Mesendoderm (in vitro differentiated cells): Measurements from ENCODE around the gene ZDHHC12. TPM values are rescaled to one million over a fixed set of nuclear protein-coding genes. Genes with fewer than 3 reads are reported as not detected.

Experiments used
- DNase-seq: peaks from one replicate; pipeline ENCODE4 v3.0.0; 2013
- H2AK5ac ChIP-seq: 2 replicates; pipeline ENCODE4 v1.6.1; 2013; ENCODE audit warnings: low read length, inconsistent platforms
- H2BK120ac ChIP-seq: 2 replicates; pipeline ENCODE4 v1.6.1; 2013; ENCODE audit warnings: low read depth, mild to moderate bottlenecking, low read length, moderate library complexity, mixed read lengths
- H2BK15ac ChIP-seq: replicated peaks from 2 replicates; pipeline ENCODE4 v1.6.1; 2013; ENCODE audit warnings: low read depth, mild to moderate bottlenecking, moderate library complexity
- H2BK5ac ChIP-seq: 2 replicates; pipeline ENCODE4 v1.6.1; 2013; ENCODE audit warnings: low read length, inconsistent platforms
- H3K18ac ChIP-seq: 2 replicates; pipeline ENCODE4 v1.6.1; 2013; ENCODE audit warnings: mild to moderate bottlenecking, low read length, mixed read lengths
- H3K23ac ChIP-seq: one replicate; pipeline ENCODE4 v1.6.1; 2013; ENCODE audit warnings: low read length
- H3K27ac ChIP-seq: 2 replicates; pipeline ENCODE4 v1.5.1; 2013; ENCODE audit warnings: low read depth, mild to moderate bottlenecking, inconsistent platforms, low read length, moderate library complexity
- H3K27me3 ChIP-seq: 2 replicates; pipeline ENCODE4 v1.6.1; 2013; ENCODE audit warnings: low read length, control low read depth, mild to moderate bottlenecking, inconsistent platforms; ENCODE audit not compliant: insufficient read depth, poor library complexity
- H3K36me3 ChIP-seq: 2 replicates; pipeline ENCODE4 v1.6.1; 2013; ENCODE audit warnings: low read length, inconsistent platforms; ENCODE audit not compliant: control insufficient read depth, insufficient read depth
- H3K4ac ChIP-seq: one replicate; pipeline ENCODE4 v1.6.1; 2013; ENCODE audit warnings: low read depth, mild to moderate bottlenecking, low read length, moderate library complexity
- H3K4me1 ChIP-seq: 2 replicates; pipeline ENCODE4 v1.6.1; 2013; ENCODE audit warnings: low read depth, low read length, inconsistent platforms; ENCODE audit not compliant: control insufficient read depth
- H3K4me2 ChIP-seq: 2 replicates; pipeline ENCODE4 v1.6.1; 2013; ENCODE audit warnings: low read length
- H3K4me3 ChIP-seq: 2 replicates; pipeline ENCODE4 v1.5.1; 2013; ENCODE audit warnings: mild to moderate bottlenecking, low read length
- H3K56ac ChIP-seq: one replicate; pipeline ENCODE4 v1.6.1; 2013; ENCODE audit warnings: low read length
- H3K79me1 ChIP-seq: 2 replicates; pipeline ENCODE4 v1.6.1; 2013; ENCODE audit warnings: low read length, inconsistent platforms
- H3K79me2 ChIP-seq: 2 replicates; pipeline ENCODE4 v1.6.1; 2013; ENCODE audit warnings: mild to moderate bottlenecking, low read length; ENCODE audit not compliant: control insufficient read depth, insufficient read depth
- H3K9ac ChIP-seq: 2 replicates; pipeline ENCODE4 v1.6.1; 2013; ENCODE audit warnings: low read length, inconsistent platforms
- H4K5ac ChIP-seq: one replicate; pipeline ENCODE4 v1.6.1; 2013; ENCODE audit warnings: low read length
- H4K8ac ChIP-seq: one replicate; pipeline ENCODE4 v1.6.1; 2013; ENCODE audit warnings: low read depth, mild to moderate bottlenecking, control low read depth, low read length, moderate library complexity
- WGBS: extraction: QIAGEN DNeasy Blood & Tissue Kit; methylation state at CpG from one replicate; pipeline ENCODE4 v1.1.7; 2013; ENCODE audit warnings: low lambda C conversion rate, missing lambda C conversion rate; ENCODE audit not compliant: insufficient coverage; ENCODE audit errors: extremely low coverage; 5-methylcytosine and 5-hydroxymethylcytosine counted together
- small RNA-seq: library from polyadenylated mRNA; stranded (forward); fragments of <200 nt; extraction: miRNeasy Mini kit (QIAGEN cat#:217004); gene quantifications from one replicate; pipeline ENCODE3, GENCODE V24; 2013; ENCODE audit not compliant: insufficient read depth

ZDHHC12 gene

DNA sequence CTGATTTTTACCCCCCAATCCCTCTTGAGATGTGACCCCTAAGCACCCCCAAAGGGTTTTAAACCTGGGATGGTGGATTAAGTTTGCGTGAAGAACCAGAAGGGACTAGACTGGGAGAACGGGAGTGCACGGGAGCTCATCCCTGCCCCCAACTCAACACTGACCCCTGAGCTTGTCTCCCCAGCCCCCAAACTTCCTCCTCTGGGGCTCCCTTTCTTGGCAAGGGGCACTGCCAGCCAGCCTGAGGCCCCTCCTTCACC, 39.9 kb downstream of the ZDHHC12 start:
- peaks cover 7% of the 10 kb centered on the region for H3K4me1 ChIP-seq
- H4K8ac ChIP-seq, result no peak overlapping the region
- H3K4me2 ChIP-seq, result peak overlapping the region; percentile 96
- H3K4ac ChIP-seq, result peak overlapping the region; percentile 76
- peaks cover 10% of the 10 kb centered on the region for H3K79me1 ChIP-seq
- H3K23ac ChIP-seq, result peak overlapping the region; percentile 50
- H3K36me3 ChIP-seq, result no peaks in the 10 kb centered on the region
- peak overlapping the region; percentile 94 for H2AK5ac ChIP-seq
- H3K27me3 ChIP-seq, result no peaks in the 10 kb centered on the region
- peak overlapping the region; percentile 89 for H3K4me3 ChIP-seq
- WGBS, result no CpG with 5 or more reads among the region's 3 CpGs
- H3K9ac ChIP-seq, result peak overlapping the region; percentile 96
- H2BK120ac ChIP-seq, result no peak overlapping the region
- no peak overlapping the region for H2BK15ac ChIP-seq
- H4K5ac ChIP-seq, result no peak overlapping the region
- H2BK5ac ChIP-seq, result peak overlapping the region; percentile 98
- peak overlapping the region; percentile 94 for H3K56ac ChIP-seq
- DNase-seq, result no peak
- peak overlapping the region; percentile 77 for H3K18ac ChIP-seq
- H3K79me2 ChIP-seq, result peaks cover 42% of the 10 kb centered on the region
- peak overlapping the region; percentile 91 for H3K27ac ChIP-seq

DNA sequence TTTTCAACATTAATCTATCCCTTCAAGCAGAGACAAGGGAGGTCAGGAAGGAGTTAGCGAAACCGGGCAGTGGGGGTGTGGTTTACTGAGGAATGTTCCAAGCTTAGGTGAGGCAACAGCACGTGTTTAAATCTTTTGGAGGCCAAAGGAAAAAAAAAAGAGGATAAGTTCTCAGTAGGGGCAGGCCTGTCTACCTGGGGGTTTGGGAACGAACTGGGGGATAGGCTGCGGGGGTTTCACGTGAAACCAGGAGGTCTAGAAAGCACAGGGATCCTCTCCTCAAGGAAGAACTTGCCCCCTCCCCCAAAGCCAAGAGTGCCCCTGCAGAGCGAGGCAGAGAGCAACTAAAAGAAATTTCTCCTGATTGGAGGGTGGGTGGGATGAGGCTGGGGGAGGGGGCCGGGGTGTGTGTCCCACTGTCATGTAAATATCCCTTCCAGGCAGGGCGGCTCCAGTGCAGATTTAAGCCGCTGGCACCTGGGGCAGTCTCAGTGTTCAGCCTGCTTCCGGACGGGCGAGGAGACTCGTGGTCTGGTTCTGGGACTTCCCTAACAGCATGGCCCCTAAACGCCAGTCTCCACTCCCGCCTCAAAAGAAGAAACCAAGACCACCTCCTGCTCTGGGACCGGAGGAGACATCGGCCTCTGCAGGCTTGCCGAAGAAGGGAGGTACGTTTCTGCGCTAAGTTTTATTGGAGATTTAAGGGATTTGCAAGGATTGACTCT, 40.4 kb downstream of the ZDHHC12 start:
- Histone ChIP-seq H3K36me3 (no peaks in the 10 kb centered on the region), H3K56ac (peak overlapping the region; percentile 94), H3K4ac (peak overlapping the region; percentile 76), H3K9ac (peak overlapping the region; percentile 96), H3K18ac (peak overlapping the region; percentile 88), H3K27ac (peak overlapping the region; percentile 91), H3K27me3 (no peaks in the 10 kb centered on the region), H3K4me3 (peak overlapping the region; percentile 89), H4K5ac (no peak overlapping the region), H4K8ac (peak overlapping the region; percentile 57), H3K4me1 (peaks cover 7% of the 10 kb centered on the region), H2BK5ac (peak overlapping the region; percentile 98), H3K79me2 (peaks cover 41% of the 10 kb centered on the region), H2BK120ac (no peak overlapping the region), H2BK15ac (no peak overlapping the region), H3K4me2 (peak overlapping the region; percentile 96), H3K23ac (peak overlapping the region; percentile 50), H2AK5ac (peak overlapping the region; percentile 94), H3K79me1 (peaks cover 10% of the 10 kb centered on the region)
- DNase-seq, result peak; percentile 95
- no CpG with 5 or more reads among the region's 21 CpGs for WGBS

DNA sequence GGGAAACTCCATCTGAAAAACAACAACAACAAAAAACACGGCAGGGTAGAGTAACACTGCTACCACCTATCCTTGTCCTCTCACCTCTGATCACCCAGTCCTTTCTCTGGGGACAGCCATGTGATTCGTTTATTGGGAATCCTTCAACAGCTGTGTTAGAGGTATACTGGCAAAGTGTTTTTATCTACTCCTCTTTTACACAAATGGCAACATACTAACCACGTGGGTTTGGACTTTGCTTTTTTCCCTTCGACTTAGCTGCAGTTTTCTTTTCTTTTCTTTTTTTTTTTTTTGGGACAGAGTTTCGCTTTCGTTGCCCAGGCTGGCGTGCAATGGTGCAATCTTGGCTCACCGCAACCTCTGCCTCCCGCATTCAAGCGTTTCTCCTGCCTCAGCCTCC, 46.1 kb downstream of the ZDHHC12 start:
- Histone ChIP-seq H2BK120ac (no peak overlapping the region), H3K4me1 (no peaks in the 10 kb centered on the region), H3K27me3 (no peaks in the 10 kb centered on the region), H3K4ac (no peak overlapping the region), H2BK15ac (no peak overlapping the region), H2BK5ac (no peak overlapping the region), H3K18ac (no peak overlapping the region), H3K4me2 (no peak overlapping the region), H3K4me3 (no peak overlapping the region), H4K5ac (no peak overlapping the region), H3K23ac (no peak overlapping the region), H4K8ac (no peak overlapping the region), H2AK5ac (no peak overlapping the region), H3K79me1 (no peaks in the 10 kb centered on the region), H3K56ac (no peak overlapping the region), H3K36me3 (no peaks in the 10 kb centered on the region), H3K9ac (no peak overlapping the region), H3K27ac (no peak overlapping the region), H3K79me2 (no peaks in the 10 kb centered on the region)
- DNase-seq, result no peak
- no CpG with 5 or more reads among the region's 10 CpGs for WGBS

- Histone ChIP-seq H3K56ac (no peak overlapping the region), H3K4me3 (no peak overlapping the region), H3K4me2 (no peak overlapping the region), H3K23ac (no peak overlapping the region), H3K4me1 (no peaks in the 10 kb centered on the region), H3K27me3 (no peaks in the 10 kb centered on the region), H3K27ac (no peak overlapping the region), H2AK5ac (no peak overlapping the region), H3K79me2 (no peaks in the 10 kb centered on the region), H4K8ac (no peak overlapping the region), H3K9ac (no peak overlapping the region), H2BK5ac (no peak overlapping the region), H3K79me1 (no peaks in the 10 kb centered on the region), H3K36me3 (no peaks in the 10 kb centered on the region), H2BK120ac (no peak overlapping the region), H2BK15ac (no peak overlapping the region), H3K18ac (no peak overlapping the region), H4K5ac (no peak overlapping the region), H3K4ac (no peak overlapping the region)
- WGBS, result no CpG with 5 or more reads among the region's 4 CpGs
- no peak for DNase-seq
These were observed 48.5 kb downstream of the ZDHHC12 start for GRCh38 chr9:128675382-128675781.

Small RNA genes within 50 kb of the gene (small RNA-seq; reads per million reads assigned to genes)
- not detected for gene RF00017
- not detected for gene RN7SL560P
